ENCODE measurements around the gene DYNC1I1. TPM values are rescaled to one million over a fixed set of nuclear protein-coding genes. Genes with fewer than 3 reads are reported as not detected.

DYNC1I1 gene
- polyA plus RNA-seq (28.9 and 29.6 TPM in 2 replicates), polyA minus RNA-seq (18.5 and 20.6 TPM in 2 replicates)

GRCh38 chr7:95772298-95772770 is at the start of gene DYNC1I1:
Gene DYNC1I1 (plus strand): TSS chr7:95772554. CDS start chr7:95804730, 32,176 bp downstream.
- Histone ChIP-seq H3F3A (ENCODE audit: insufficient read depth, low read length, poor library complexity, severe bottlenecking) (no peaks in the 10 kb centered on the region), H3K27me3 (ENCODE audit: insufficient read depth, low read depth, low read length) (peaks cover 8% of the 10 kb centered on the region), H3K9ac (ENCODE audit: low read length) (peak within 1 kb of the TSS; percentile 74), H3K4me3 (ENCODE audit: low read length) (peak within 1 kb of the TSS; percentile 92), H2AFZ (ENCODE audit: low read depth, low read length) (peak within 1 kb of the TSS; percentile 46), H3K9me2 (ENCODE audit: insufficient read depth, low read length) (no peaks in the 10 kb centered on the region), H3K79me2 (replicated peaks; ENCODE audit: insufficient read depth, low read length) (no peaks in the 10 kb centered on the region), H4K20me1 (ENCODE audit: insufficient read depth) (no peaks in the 10 kb centered on the region), H3K27ac (ENCODE audit: low read length) (peak within 1 kb of the TSS; percentile 26), H3K9me3 (ENCODE audit: low read length) (no peaks in the 10 kb centered on the region), H3K4me2 (ENCODE audit: low read length) (peak within 1 kb of the TSS; percentile 76), H3K36me3 (ENCODE audit: insufficient read depth, low read length) (no peaks in the 10 kb centered on the region)
- TF ChIP-seq REST (IDR thresholded peaks at IDR 0.05; ENCODE audit: borderline replicate concordance) (no peak), EZH2 (IDR thresholded peaks at IDR 0.05; ENCODE audit: borderline replicate concordance, insufficient read depth, low read length, poor library complexity, severe bottlenecking) (no peak), EP300 (conservative IDR thresholded peaks at IDR 0.05; ENCODE audit: poor library complexity, severe bottlenecking) (peak; percentile 30), SMC3 (conservative IDR thresholded peaks at IDR 0.05; ENCODE audit: poor library complexity) (peak; percentile 24), CTCF (IDR thresholded peaks at IDR 0.05; ENCODE audit: poor library complexity, severe bottlenecking) (no peak), MXI1 (conservative IDR thresholded peaks at IDR 0.05; ENCODE audit: poor library complexity, severe bottlenecking) (peak; percentile 33), POLR2AphosphoS5 (IDR thresholded peaks at IDR 0.05) (peak; percentile 54), TAF1 (IDR thresholded peaks at IDR 0.05; ENCODE audit: low read depth) (no peak), RAD21 (conservative IDR thresholded peaks at IDR 0.05) (peak; percentile 21)

- Histone ChIP-seq H2AFZ (ENCODE audit: low read depth, low read length) (no peak overlapping the region), H3K27me3 (ENCODE audit: insufficient read depth, low read depth, low read length) (no peaks in the 10 kb centered on the region), H3K9me2 (ENCODE audit: insufficient read depth, low read length) (no peaks in the 10 kb centered on the region), H3K4me2 (ENCODE audit: low read length) (no peak overlapping the region), H3K36me3 (ENCODE audit: insufficient read depth, low read length) (no peaks in the 10 kb centered on the region), H3K9me3 (ENCODE audit: low read length) (no peaks in the 10 kb centered on the region), H3K9ac (ENCODE audit: low read length) (no peak overlapping the region), H4K20me1 (ENCODE audit: insufficient read depth) (no peaks in the 10 kb centered on the region), H3K4me3 (ENCODE audit: low read length) (no peak overlapping the region), H3F3A (ENCODE audit: insufficient read depth, low read length, poor library complexity, severe bottlenecking) (no peaks in the 10 kb centered on the region), H3K79me2 (replicated peaks; ENCODE audit: insufficient read depth, low read length) (no peaks in the 10 kb centered on the region), H3K27ac (ENCODE audit: low read length) (no peak overlapping the region)
- TF ChIP-seq EP300 (conservative IDR thresholded peaks at IDR 0.05; ENCODE audit: poor library complexity, severe bottlenecking): no peak
- TF ChIP-seq CTCF (IDR thresholded peaks at IDR 0.05; ENCODE audit: poor library complexity, severe bottlenecking): peak; percentile 87
- no peak for TF ChIP-seq TAF1 (IDR thresholded peaks at IDR 0.05; ENCODE audit: low read depth)
- TF ChIP-seq MXI1 (conservative IDR thresholded peaks at IDR 0.05; ENCODE audit: poor library complexity, severe bottlenecking): no peak
- TF ChIP-seq SMC3 (conservative IDR thresholded peaks at IDR 0.05; ENCODE audit: poor library complexity): peak; percentile 94
- TF ChIP-seq RAD21 (conservative IDR thresholded peaks at IDR 0.05): peak; percentile 93
Measured at GRCh38 chr7:95723583-95724180, 48.7 kb upstream of the DYNC1I1 start.

Measured in neural cell (in vitro differentiated cells).